Chondrocyte (in vitro differentiated cells): ENCODE measurements around the gene F13A1. TPM values are rescaled to one million over a fixed set of nuclear protein-coding genes. Genes with fewer than 3 reads are reported as not detected.

ENCODE experiments used
- DNase-seq: peaks from one replicate; pipeline ENCODE4 v3.0.0; 2021; ENCODE audit warnings: mixed read lengths, low spot score
- H3K27ac Mint-ChIP-seq: one replicate; pipeline ENCODE4 v1.8.0; 2021; ENCODE audit warnings: mild to moderate bottlenecking, moderate library complexity, mixed read lengths; ENCODE audit not compliant: unreplicated experiment
- H3K27me3 Mint-ChIP-seq: 2 replicates; pipeline ENCODE4 v1.8.0; 2021; ENCODE audit warnings: low read depth, mixed read lengths
- H3K36me3 Mint-ChIP-seq: 2 replicates; pipeline ENCODE4 v1.8.0; 2021; ENCODE audit warnings: low read depth, mixed read lengths
- H3K4me1 Mint-ChIP-seq: 2 replicates; pipeline ENCODE4 v1.8.0; 2021; ENCODE audit warnings: low read depth, mild to moderate bottlenecking, mixed read lengths
- H3K4me3 Mint-ChIP-seq: one replicate; pipeline ENCODE4 v1.8.0; 2021; ENCODE audit warnings: mild to moderate bottlenecking, moderate library complexity, mixed read lengths; ENCODE audit not compliant: unreplicated experiment
- H3K9me3 Mint-ChIP-seq: 2 replicates; pipeline ENCODE4 v1.8.0; 2021; ENCODE audit warnings: low read depth, mixed read lengths
- CTCF ChIP-seq: fragments of 200-600 bp; sonication (generic); IDR thresholded peaks from 2 replicates; pipeline ENCODE4 v1.5.0; 2021; ENCODE audit warnings: antibody characterized with exemption, mild to moderate bottlenecking, moderate library complexity
- total RNA-seq: library from RNA; stranded (reverse); gene quantifications from 3 replicates; pipeline ENCODE4 v1.2.1, GENCODE V29; 2021

The F13A1 gene
- total RNA-seq, 1 donor from 2014 or later, result 2.7 TPM

GRCh38 chr6:6180684-6181083 lies 139.8 kb downstream of the F13A1 start:
- no peak overlapping the region for H3K4me3 Mint-ChIP-seq
- H3K27ac Mint-ChIP-seq, result no peak overlapping the region
- no peaks in the 10 kb centered on the region for H3K36me3 Mint-ChIP-seq
- DNase-seq, result no peak
- H3K9me3 Mint-ChIP-seq, result no peaks in the 10 kb centered on the region
- TF ChIP-seq CTCF, result no peak
- H3K4me1 Mint-ChIP-seq, result peaks cover 2% of the 10 kb centered on the region
- peaks cover 15% of the 10 kb centered on the region for H3K27me3 Mint-ChIP-seq

- Mint-ChIP-seq H3K9me3 (no peaks in the 10 kb centered on the region), H3K4me1 (peaks cover 2% of the 10 kb centered on the region), H3K27ac (no peak overlapping the region), H3K36me3 (no peaks in the 10 kb centered on the region), H3K4me3 (no peak overlapping the region), H3K27me3 (peaks cover 15% of the 10 kb centered on the region)
- DNase-seq, result no peak
- peak; percentile 10 for TF ChIP-seq CTCF
Measured at GRCh38 chr6:6179858-6180623, 140.4 kb downstream of the F13A1 start.

GRCh38 chr6:6178795-6179194 lies 141.7 kb downstream of the F13A1 start:
- no peak for DNase-seq
- peaks cover 2% of the 10 kb centered on the region for H3K4me1 Mint-ChIP-seq
- no peak overlapping the region for H3K27ac Mint-ChIP-seq
- no peaks in the 10 kb centered on the region for H3K9me3 Mint-ChIP-seq
- no peak overlapping the region for H3K4me3 Mint-ChIP-seq
- TF ChIP-seq CTCF, result no peak
- peaks cover 15% of the 10 kb centered on the region for H3K27me3 Mint-ChIP-seq
- no peaks in the 10 kb centered on the region for H3K36me3 Mint-ChIP-seq

- Mint-ChIP-seq H3K4me1 (peaks cover 2% of the 10 kb centered on the region), H3K27ac (no peak overlapping the region), H3K36me3 (no peaks in the 10 kb centered on the region), H3K27me3 (peaks cover 14% of the 10 kb centered on the region), H3K4me3 (no peak overlapping the region), H3K9me3 (no peaks in the 10 kb centered on the region)
- DNase-seq, result no peak
- TF ChIP-seq CTCF, result no peak
Measured at GRCh38 chr6:6177754-6178153, 142.7 kb downstream of the F13A1 start.

GRCh38 chr6:6176586-6177228 lies 143.8 kb downstream of the F13A1 start:
- H3K36me3 Mint-ChIP-seq, result no peaks in the 10 kb centered on the region
- no peak for TF ChIP-seq CTCF
- peaks cover 11% of the 10 kb centered on the region for H3K27me3 Mint-ChIP-seq
- H3K27ac Mint-ChIP-seq, result no peak overlapping the region
- no peaks in the 10 kb centered on the region for H3K9me3 Mint-ChIP-seq
- H3K4me3 Mint-ChIP-seq, result no peak overlapping the region
- no peak for DNase-seq
- peaks cover 2% of the 10 kb centered on the region for H3K4me1 Mint-ChIP-seq
